PFSK-1 (cell line): ENCODE measurements around the gene LLPH.

ENCODE experiments used
- FOXP2 ChIP-seq: optimal IDR thresholded peaks from 2 replicates; pipeline ENCODE3; 2011; ENCODE audit warnings: borderline replicate concordance, control low read depth, inconsistent platforms; ENCODE audit not compliant: insufficient read depth; ENCODE audit errors: extremely low read length, extremely low read depth
- POLR2AphosphoS5 ChIP-seq: IDR thresholded peaks from 2 replicates; pipeline ENCODE4 v1.6.1; 2012; ENCODE audit warnings: low read depth, mild to moderate bottlenecking, control low read depth, low read length, moderate library complexity
- SIN3A ChIP-seq: IDR thresholded peaks from 2 replicates; pipeline ENCODE4 v1.6.1; 2012; ENCODE audit warnings: mild to moderate bottlenecking, low read length, moderate library complexity, borderline replicate concordance; ENCODE audit not compliant: insufficient read depth
- TAF1 ChIP-seq: IDR thresholded peaks from 2 replicates; pipeline ENCODE4 v1.6.1; 2012; ENCODE audit warnings: low read length, control low read depth, borderline replicate concordance; ENCODE audit not compliant: insufficient read depth
- TF ChIP-seq, protein P1 (sequence below), 2 experiments: IDR thresholded peaks; 2 replicates each; pipeline versions ENCODE4 v1.6.1 to v1.8.0; 2011 to 2012; ENCODE audit warnings: low read depth in 2 of 2, low read length in 2 of 2, control low read depth in 1 of 2, inconsistent platforms in 1 of 2, mild to moderate bottlenecking in 1 of 2, moderate library complexity in 1 of 2; ENCODE audit not compliant: insufficient read depth in 1 of 2

Gene LLPH

DNA sequence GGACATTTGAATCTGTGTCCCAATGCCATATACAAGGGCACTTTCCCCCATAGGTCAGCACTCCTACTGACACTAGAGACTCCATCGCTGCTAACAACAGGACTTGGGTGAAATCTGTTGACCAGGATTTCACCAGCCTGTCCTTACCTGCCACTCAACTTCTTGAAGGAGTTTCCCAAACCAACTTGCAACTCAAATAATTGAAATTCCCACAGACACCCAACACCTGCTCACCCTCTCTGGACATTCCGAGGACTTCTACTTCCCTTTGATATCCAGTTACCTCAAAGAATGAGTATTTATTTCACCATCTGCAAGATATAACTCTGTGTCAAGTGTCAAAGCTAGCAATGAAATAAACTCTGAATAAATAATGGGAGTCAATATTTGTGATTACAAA lies 44.6 kb downstream of the LLPH start:
- TF ChIP-seq TAF1 (no peak), POLR2AphosphoS5 (no peak), FOXP2 (no peak), SIN3A (no peak)
- TF ChIP-seq, protein P1, sequence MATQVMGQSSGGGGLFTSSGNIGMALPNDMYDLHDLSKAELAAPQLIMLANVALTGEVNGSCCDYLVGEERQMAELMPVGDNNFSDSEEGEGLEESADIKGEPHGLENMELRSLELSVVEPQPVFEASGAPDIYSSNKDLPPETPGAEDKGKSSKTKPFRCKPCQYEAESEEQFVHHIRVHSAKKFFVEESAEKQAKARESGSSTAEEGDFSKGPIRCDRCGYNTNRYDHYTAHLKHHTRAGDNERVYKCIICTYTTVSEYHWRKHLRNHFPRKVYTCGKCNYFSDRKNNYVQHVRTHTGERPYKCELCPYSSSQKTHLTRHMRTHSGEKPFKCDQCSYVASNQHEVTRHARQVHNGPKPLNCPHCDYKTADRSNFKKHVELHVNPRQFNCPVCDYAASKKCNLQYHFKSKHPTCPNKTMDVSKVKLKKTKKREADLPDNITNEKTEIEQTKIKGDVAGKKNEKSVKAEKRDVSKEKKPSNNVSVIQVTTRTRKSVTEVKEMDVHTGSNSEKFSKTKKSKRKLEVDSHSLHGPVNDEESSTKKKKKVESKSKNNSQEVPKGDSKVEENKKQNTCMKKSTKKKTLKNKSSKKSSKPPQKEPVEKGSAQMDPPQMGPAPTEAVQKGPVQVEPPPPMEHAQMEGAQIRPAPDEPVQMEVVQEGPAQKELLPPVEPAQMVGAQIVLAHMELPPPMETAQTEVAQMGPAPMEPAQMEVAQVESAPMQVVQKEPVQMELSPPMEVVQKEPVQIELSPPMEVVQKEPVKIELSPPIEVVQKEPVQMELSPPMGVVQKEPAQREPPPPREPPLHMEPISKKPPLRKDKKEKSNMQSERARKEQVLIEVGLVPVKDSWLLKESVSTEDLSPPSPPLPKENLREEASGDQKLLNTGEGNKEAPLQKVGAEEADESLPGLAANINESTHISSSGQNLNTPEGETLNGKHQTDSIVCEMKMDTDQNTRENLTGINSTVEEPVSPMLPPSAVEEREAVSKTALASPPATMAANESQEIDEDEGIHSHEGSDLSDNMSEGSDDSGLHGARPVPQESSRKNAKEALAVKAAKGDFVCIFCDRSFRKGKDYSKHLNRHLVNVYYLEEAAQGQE (IDR thresholded peaks at IDR 0.05; ENCODE audit: insufficient read depth in 1 of 2, low read depth in 2 of 2, low read length in 2 of 2): no peak

DNA sequence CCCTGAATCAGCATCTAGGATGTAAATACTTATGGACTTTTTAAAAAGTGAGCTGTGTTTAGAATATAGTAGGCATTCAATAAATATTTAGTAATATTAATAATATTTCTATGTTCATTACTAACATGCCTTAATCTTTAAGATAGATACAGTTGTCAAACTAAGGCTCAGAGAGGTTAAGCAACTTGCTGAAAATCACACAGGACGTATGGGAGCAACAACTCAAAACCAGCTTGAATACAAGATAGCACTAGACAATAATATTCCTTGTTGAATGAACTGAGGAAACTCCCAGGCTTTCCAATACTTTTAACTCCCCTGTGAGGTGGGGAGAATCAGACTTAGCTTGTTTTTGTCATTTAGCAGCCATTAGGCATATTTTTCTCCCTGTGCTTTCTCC lies 45.3 kb downstream of the LLPH start:
- TF ChIP-seq SIN3A: no peak
- no peak for TF ChIP-seq FOXP2
- no peak for TF ChIP-seq POLR2AphosphoS5
- TF ChIP-seq, protein P1 (IDR thresholded peaks at IDR 0.05; ENCODE audit: insufficient read depth in 1 of 2, low read depth in 2 of 2, low read length in 2 of 2): no peak
- TF ChIP-seq TAF1: no peak

DNA sequence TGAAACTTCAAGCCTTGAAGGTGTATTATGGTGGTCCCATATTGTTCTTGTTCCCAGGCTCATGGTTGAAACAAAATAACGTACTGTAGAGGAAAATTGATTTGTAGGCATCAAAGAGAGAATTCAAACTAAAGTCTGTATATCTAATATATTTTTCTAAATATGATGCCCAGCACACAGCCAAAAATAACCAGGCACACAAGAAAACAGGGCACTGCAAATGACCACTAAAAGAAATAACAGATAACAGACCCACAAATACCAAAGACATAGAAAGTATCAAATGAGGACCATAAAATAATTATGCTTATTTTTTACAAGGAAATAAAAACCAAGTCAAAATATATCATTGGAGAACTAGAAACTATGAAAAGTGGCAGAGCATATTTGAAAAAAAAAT lies 46.8 kb downstream of the LLPH start:
- no peak for TF ChIP-seq POLR2AphosphoS5

DNA sequence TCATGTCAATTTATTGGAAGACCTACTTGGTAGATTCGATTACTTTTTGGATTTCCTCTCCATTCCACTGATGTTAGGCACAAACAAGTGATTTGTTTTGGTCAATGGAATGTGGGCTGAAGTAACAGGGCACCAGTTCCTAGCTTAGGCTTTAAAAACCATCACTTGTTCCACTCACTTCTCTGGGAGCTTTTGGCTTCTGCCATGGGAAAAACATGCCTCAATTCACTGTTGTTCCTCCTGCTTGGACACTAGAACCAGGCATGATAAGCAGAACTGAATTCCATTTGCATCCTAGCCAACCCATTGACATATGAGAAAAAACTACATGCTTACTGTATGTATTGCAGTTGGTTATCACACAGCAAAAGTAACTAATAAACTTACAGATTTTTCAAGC lies 47.8 kb downstream of the LLPH start:
- TF ChIP-seq, protein P1 (IDR thresholded peaks at IDR 0.05; ENCODE audit: insufficient read depth in 1 of 2, low read depth in 2 of 2, low read length in 2 of 2): no peak
- TF ChIP-seq TAF1: no peak
- TF ChIP-seq FOXP2: no peak
- TF ChIP-seq POLR2AphosphoS5: no peak
- no peak for TF ChIP-seq SIN3A

DNA sequence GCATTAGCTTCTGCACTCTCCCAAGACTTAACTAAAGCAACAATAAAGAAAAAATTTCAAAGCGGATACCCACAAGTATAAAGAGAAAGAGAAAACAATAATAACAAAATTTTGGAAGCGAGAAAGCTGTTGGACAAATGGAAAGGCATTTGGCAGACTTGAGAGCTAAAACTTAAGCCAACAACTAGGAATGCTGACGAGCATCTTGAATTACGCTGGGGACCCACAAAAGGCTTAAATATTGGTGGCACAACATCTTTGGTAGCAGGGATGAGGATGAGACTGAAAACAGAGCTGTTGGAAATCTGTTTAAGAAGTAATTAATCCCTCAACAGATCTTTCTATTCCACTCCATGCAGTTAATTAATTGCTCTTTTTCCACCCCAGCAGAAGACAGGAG lies 49.8 kb downstream of the LLPH start:
- TF ChIP-seq TAF1: no peak
- TF ChIP-seq POLR2AphosphoS5: no peak
- TF ChIP-seq, protein P1 (IDR thresholded peaks at IDR 0.05; ENCODE audit: insufficient read depth in 1 of 2, low read depth in 2 of 2, low read length in 2 of 2): no peak
- TF ChIP-seq FOXP2: no peak
- TF ChIP-seq SIN3A: no peak

DNA sequence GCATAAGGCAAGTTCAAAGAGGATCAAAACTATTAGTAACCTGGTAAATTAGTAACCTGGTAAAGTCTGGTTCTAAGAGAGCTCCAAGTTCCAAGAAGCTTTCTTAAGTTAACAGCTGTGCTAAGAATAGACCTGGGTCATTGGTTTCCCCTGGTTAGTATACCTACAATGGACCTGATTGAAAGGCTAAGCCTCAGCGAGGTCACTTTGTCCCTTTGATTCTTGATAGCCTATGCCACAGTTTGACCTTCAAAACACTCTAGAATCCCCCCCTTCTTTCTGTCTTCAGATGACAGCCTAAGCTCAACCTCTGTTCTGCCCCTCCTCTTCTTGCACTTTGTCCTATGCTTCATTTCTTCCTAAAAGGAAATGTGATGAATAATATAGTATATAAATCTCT lies 53.0 kb downstream of the LLPH start:
- TF ChIP-seq FOXP2: no peak
- TF ChIP-seq, protein P1 (IDR thresholded peaks at IDR 0.05; ENCODE audit: insufficient read depth in 1 of 2, low read depth in 2 of 2, low read length in 2 of 2): no peak
- no peak for TF ChIP-seq SIN3A
